Measurements from ENCODE around the gene PDXP.

Gene PDXP

GRCh38 chr22:37704645-37705044, 46.1 kb downstream of the PDXP start:
- DNase-seq: no peak

- no peak for DNase-seq
These were observed 46.7 kb downstream of the PDXP start for GRCh38 chr22:37705205-37705604.

- DNase-seq: no peak
These were observed 50.3 kb downstream of the PDXP start for GRCh38 chr22:37708580-37709444.

GRCh38 chr22:37709445-37709765, 50.9 kb downstream of the PDXP start:
- no peak for DNase-seq

GRCh38 chr22:37710675-37711074, 52.2 kb downstream of the PDXP start:
- no peak for DNase-seq

- no peak for DNase-seq
These were observed 53.0 kb downstream of the PDXP start for GRCh38 chr22:37711490-37711889.

GRCh38 chr22:37713761-37714160, 55.2 kb downstream of the PDXP start:
- no peak for DNase-seq

GRCh38 chr22:37714634-37715033, 56.1 kb downstream of the PDXP start:
- no peak for DNase-seq

- DNase-seq: no peak
These were observed 57.2 kb downstream of the PDXP start for GRCh38 chr22:37715760-37716159.

Measured in T1000 (cell line).